GM11168 (cell line): Measurements from ENCODE around the gene BLTP2.

Experiments
- in situ Hi-C: fragments of 300-500 bp; cut with MboI; formaldehyde crosslinking; loops from one replicate; pipeline ENCODE4 v1.12.0; 2022; ENCODE audit warnings: low sequenced_read_pairs; ENCODE audit not compliant: unreplicated experiment

BLTP2 gene

DNA sequence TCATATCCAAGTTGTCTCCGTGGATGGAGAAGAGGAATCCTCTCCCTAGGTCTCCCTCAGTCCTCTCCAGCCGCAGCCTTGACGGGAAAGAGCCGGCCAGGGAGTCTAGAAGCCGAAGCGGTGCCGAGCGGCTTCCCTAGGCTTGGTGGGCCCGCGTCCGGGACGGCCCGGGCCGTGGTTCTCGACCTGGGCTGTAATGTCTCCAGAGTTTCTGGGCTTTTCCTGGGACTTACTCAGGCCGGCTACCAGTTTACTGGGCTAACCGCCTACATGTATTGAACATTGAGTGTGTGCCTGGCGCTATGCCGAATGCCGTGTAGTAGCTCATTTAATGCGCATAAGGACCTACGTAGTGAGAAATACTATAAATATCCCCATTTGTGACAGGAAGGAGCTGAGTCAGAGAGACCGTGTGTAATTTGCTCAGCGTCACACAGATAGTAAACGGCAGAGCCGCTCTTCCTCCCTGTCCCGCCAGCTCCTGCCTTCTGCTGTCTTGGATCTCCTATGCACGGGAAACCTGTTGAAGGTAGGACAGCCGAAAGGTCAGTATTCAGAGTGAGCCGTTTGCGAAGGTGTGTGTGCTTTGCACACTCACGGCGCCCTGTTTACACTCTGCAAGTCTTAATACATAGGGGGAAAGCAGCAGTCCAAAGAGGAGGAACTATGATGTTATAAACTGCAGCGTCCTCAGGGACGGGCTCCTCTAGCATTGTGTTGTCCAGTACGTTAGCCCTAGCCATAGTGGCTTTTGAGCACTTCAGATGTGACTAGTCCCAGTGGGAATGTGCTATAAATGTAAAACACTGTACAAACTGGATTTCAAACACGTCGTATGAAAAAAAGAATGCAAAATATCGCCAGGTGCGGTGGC is 45.4 kb downstream of the BLTP2 start:
- in situ Hi-C loops = no loop called here

DNA sequence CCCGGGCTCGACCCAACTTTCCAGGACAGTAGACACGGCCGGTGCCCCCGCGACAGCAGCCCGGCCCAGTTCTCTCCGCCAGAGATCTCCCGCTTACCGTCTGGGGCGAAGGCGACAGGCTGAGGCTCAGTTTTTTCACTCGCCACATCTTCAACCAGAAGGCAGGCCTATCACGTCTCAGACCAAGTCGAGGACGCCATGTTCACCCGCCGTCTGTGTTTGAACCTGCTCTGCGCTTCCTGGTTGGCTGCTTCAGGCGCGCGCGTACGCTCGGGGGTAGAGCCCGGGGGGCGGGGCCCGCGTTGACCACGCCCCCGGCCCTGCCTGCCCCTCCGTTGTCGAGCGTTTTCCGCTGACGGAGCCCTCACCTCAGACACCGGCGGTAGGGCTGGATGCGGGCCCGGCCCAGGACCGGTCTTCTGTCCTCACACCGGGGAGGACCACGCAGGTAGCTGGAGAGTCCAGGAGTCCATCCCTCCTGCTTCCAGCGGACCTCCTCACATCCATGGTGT is 46.1 kb downstream of the BLTP2 start, which contains the start of gene SPAG5:
TSS of gene SPAG5 (minus strand) at position 227 of the 512 bp plus-strand sequence. CDS start at position 148, 79 bp downstream.
- in situ Hi-C loops = no loop called here

DNA sequence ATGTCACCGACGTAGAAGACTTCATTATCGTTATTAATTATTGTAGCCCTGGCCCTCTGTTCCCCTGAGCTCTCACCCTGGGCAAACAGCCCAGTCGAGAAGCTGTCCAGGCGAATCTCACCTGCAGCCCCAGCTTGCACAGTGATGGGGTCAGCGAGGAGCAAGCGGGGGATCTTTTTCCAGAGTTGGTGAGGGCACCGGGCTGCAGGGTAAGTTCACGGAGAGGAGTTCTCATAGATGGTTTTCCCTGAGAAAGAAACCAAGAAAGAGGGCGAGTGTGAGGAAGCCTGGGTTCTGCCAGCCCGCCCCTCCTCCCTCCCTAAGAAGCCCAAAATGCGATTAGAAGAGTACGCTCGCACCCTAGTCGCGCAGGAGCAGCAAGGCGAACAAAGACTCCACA is 46.6 kb downstream of the BLTP2 start:
- in situ Hi-C loops = no loop called here

DNA sequence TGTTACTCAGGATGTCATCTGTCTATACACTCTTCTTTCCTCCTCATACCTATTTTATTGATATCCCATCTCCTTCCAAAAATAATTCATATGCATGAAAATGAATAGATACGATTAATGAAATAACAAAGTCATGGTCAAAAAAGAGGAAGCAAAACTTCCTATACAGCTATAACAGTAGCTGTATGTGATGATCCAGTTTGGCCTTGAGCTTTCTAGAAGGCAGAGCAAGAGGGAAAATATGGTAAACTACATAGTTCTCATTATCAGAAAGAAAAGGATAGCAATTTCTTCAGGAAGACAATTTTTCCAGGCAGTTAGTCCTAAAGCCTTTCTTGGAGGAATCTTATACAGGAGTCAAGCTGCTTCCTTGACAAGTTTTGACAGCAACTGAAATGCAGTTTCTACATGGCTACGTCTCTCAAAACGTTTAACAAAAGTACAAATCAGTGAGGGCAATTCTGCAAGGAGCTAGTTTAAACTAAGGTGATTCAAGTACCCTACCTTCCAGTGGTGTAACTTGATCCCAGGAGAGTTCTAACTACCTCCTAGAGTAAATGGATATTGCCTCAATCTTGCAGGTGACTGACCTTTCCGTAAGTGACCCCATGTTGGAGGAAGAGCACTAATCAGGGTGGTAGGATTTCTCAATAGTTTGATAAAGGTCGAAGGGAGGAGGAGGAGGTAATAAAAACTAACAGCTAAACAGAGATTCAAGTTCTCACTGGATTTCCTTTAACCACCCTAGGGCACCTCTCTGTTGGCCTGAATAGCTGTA is 47.2 kb downstream of the BLTP2 start:
- in situ Hi-C loops = no loop called here
